Mucosa of descending colon (tissue), 3 donors: ENCODE data around the gene KPNA1. TPM values are rescaled to one million over a fixed set of nuclear protein-coding genes. Genes with fewer than 3 reads are reported as not detected.

Source experiments
- ATAC-seq: fragments of 200-7000 bp; cut with Tn5 transposase; one replicate; pipeline ENCODE4 v1.9.1; 2020; ENCODE audit warnings: mild to moderate bottlenecking, moderate library complexity
- DNase-seq, 3 donors: peaks; one replicate each; pipeline ENCODE4 v3.0.0-alpha.2; 2020
- H3K36me3 ChIP-seq: fragments of 200-600 bp; one replicate; pipeline ENCODE4 v1.8.0; 2021; ENCODE audit warnings: low read depth, mild to moderate bottlenecking
- H3K4me1 ChIP-seq: fragments of 200-600 bp; one replicate; pipeline ENCODE4 v1.8.0; 2021; ENCODE audit warnings: low read depth, mild to moderate bottlenecking
- H3K4me3 ChIP-seq: fragments of 200-600 bp; one replicate; pipeline ENCODE4 v1.8.0; 2021; ENCODE audit warnings: mild to moderate bottlenecking
- H3K9me3 ChIP-seq: fragments of 200-600 bp; one replicate; pipeline ENCODE4 v1.8.0; 2021; ENCODE audit warnings: mild to moderate bottlenecking
- CTCF ChIP-seq: fragments of 200-600 bp; IDR thresholded peaks from one replicate; pipeline ENCODE4 v1.8.0; 2022; ENCODE audit warnings: antibody characterized with exemption, mild to moderate bottlenecking
- intact Hi-C, 2 donors: fragments of 100-400 bp; cut with DNase I in 1 of 2; cut with micrococcal nuclease in 1 of 2; formaldehyde crosslinking; loops; one replicate each; pipeline versions ENCODE4 v1.11.0 to v1.11.1; 2022; cut with DNase I, micrococcal nuclease
- long read RNA-seq, 2 donors: library from polyadenylated mRNA; unstranded; transcript quantifications; one replicate each; pipeline ENCODE4 v2.0.0, GENCODE V29; 2019 to 2021
- total RNA-seq, 3 donors: library from RNA; stranded (reverse); fragmentation: NEBNext Ultra II Directional in 2 of 3; extraction: Animal tissue kit (Norgen Biotek cat#: 25700) in 2 of 3; gene quantifications; one replicate each; pipeline versions ENCODE4 v1.2.1 to v1.2.4, GENCODE V29; 2021 to 2023
- donor health status: DM: no; HTN: no; CAD: no; lungs with moderate emphysema.
- donor health status: DM: no; HTN: no; CAD: no.
- donor health status: DM: no; HTN: yes; CAD: no.

The KPNA1 gene
- 10 to 100 TPM; 43.3 to 80.2 (median 48.8) TPM for total RNA-seq
- long read RNA-seq, donor 1, full-length matches to known transcripts, result 47 of 62 reads
- long read RNA-seq, donor 1, partial matches to known transcripts, result 5 of 62 reads
- long read RNA-seq, donor 1, other reads (novel, unspliced or antisense), result 10 of 62 reads
- long read RNA-seq, donor 2, full-length matches to known transcripts, result 13 of 24 reads
- long read RNA-seq, donor 2, partial matches to known transcripts, result 4 of 24 reads
- long read RNA-seq, donor 2, other reads (novel, unspliced or antisense), result 7 of 24 reads

GRCh38 chr3:122514123-122515019, at the start of gene KPNA1:
Gene KPNA1, minus strand, starts transcription at chr3:122514939. Its CDS starts 18,374 bp downstream, at chr3:122496565.
- H3K4me3 ChIP-seq, result peak within 1 kb of the TSS; percentile 89
- H3K36me3 ChIP-seq, result no peaks in the 10 kb centered on the region
- H3K9me3 ChIP-seq, result no peaks in the 10 kb centered on the region
- peaks cover 5% of the 10 kb centered on the region for H3K4me1 ChIP-seq
- peak; percentile 98 for ATAC-seq
- intact Hi-C loops, result no loop called here
- TF ChIP-seq CTCF, result no peak
- peak; percentile 83 to 91 (median 90) for DNase-seq

GRCh38 chr3:122564155-122564912, 49.6 kb upstream of the KPNA1 start, which contains the start of the genes DTX3L and PARP9:
Gene DTX3L, plus strand, starts transcription at chr3:122564338. Its CDS starts 89 bp downstream, at chr3:122564427.
Gene PARP9, minus strand, starts transcription at chr3:122564300. Its CDS starts 4,680 bp downstream, at chr3:122559620.
- peak; percentile 89 to 93 (median 90) for DNase-seq
- intact Hi-C loops, result loop anchor here (5.0 kb wide), 2 partner anchors 113 to 118 kb away; partner anchors contain the start of gene PARP14 (in 1 of the 2)
- peak; percentile 99 for ATAC-seq

GRCh38 chr3:122563717-122564025, 48.9 kb upstream of the KPNA1 start:
- no peak for TF ChIP-seq CTCF
- ATAC-seq (peak; percentile 18), DNase-seq (peak in 2 of 3 donors; percentile 24 to 33)
- intact Hi-C loops, result loop anchor here (5.0 kb wide), 2 partner anchors 114 to 119 kb away; partner anchors contain the start of gene PARP14 (in 1 of the 2)
- Histone ChIP-seq H3K9me3 (no peaks in the 10 kb centered on the region), H3K36me3 (no peaks in the 10 kb centered on the region), H3K4me1 (peaks cover 13% of the 10 kb centered on the region), H3K4me3 (peak overlapping the region; percentile 52)

More at GRCh38 chr3:122564155-122564912, 49.6 kb upstream of the KPNA1 start, which contains the start of the genes DTX3L and PARP9:
- H3K4me3 ChIP-seq, result peak within 1 kb of the TSS; percentile 52
- no peaks in the 10 kb centered on the region for H3K9me3 ChIP-seq
- no peaks in the 10 kb centered on the region for H3K36me3 ChIP-seq
- no peak for TF ChIP-seq CTCF
- peaks cover 13% of the 10 kb centered on the region for H3K4me1 ChIP-seq

- DNase-seq (no peak), ATAC-seq (no peak)
- Histone ChIP-seq H3K36me3 (no peaks in the 10 kb centered on the region), H3K4me1 (peaks cover 13% of the 10 kb centered on the region), H3K9me3 (no peaks in the 10 kb centered on the region), H3K4me3 (no peak overlapping the region)
- no peak for TF ChIP-seq CTCF
- intact Hi-C loops, result loop anchor here (5.0 kb wide), 2 partner anchors 114 to 119 kb away; partner anchors contain the start of gene PARP14 (in 1 of the 2)
Observed at GRCh38 chr3:122562923-122563716, 48.4 kb upstream of the KPNA1 start.
